HepG2 (cell line): ENCODE measurements around the gene SH2D6. TPM values are rescaled to one million over a fixed set of nuclear protein-coding genes. Genes with fewer than 3 reads are reported as not detected.

ENCODE experiments used
- ELK4 ChIP-seq: sonication (generic); formaldehyde crosslinking; IDR thresholded peaks from 2 replicates; pipeline ENCODE4 v1.9.0; 2021; ENCODE audit warnings: missing genetic modification reagents, borderline replicate concordance
- GFI1 ChIP-seq: sonication (generic); formaldehyde crosslinking; IDR thresholded peaks from 2 replicates; pipeline ENCODE4 v1.5.0; 2020; ENCODE audit warnings: missing genetic modification reagents, mild to moderate bottlenecking, borderline replicate concordance
- HES4 ChIP-seq: sonication (generic); formaldehyde crosslinking; IDR thresholded peaks from 2 replicates; pipeline ENCODE4 v1.9.0; 2021; ENCODE audit warnings: mild to moderate bottlenecking, missing genetic modification reagents, borderline replicate concordance
- JUN ChIP-seq: sonication (generic); formaldehyde crosslinking; IDR thresholded peaks from 2 replicates; pipeline ENCODE4 v1.4.0; 2020; ENCODE audit warnings: mild to moderate bottlenecking, missing genetic modification reagents
- KDM5B ChIP-seq: sonication (generic); formaldehyde crosslinking; IDR thresholded peaks from 2 replicates; pipeline ENCODE4 v1.4.0; 2020; ENCODE audit warnings: missing genetic modification reagents, mild to moderate bottlenecking, borderline replicate concordance
- MXD4 ChIP-seq: IDR thresholded peaks from 2 replicates; pipeline ENCODE4 v1.6.1; 2016; ENCODE audit warnings: mild to moderate bottlenecking, missing biosample characterization, missing genetic modification reagents
- ONECUT2 ChIP-seq: sonication (generic); formaldehyde crosslinking; IDR thresholded peaks from 2 replicates; pipeline ENCODE4 v1.4.0; 2020; ENCODE audit warnings: missing genetic modification reagents
- PRDM15 ChIP-seq: sonication (generic); formaldehyde crosslinking; IDR thresholded peaks from 2 replicates; pipeline ENCODE4 v1.4.0; 2020; ENCODE audit warnings: missing genetic modification reagents
- SETDB1 ChIP-seq: sonication (generic); formaldehyde crosslinking; IDR thresholded peaks from 2 replicates; pipeline ENCODE4 v1.5.1; 2020; ENCODE audit warnings: missing genetic modification reagents, mild to moderate bottlenecking, borderline replicate concordance
- SIX1 ChIP-seq: sonication (generic); formaldehyde crosslinking; IDR thresholded peaks from 2 replicates; pipeline ENCODE4 v1.4.0; 2020; ENCODE audit warnings: missing genetic modification reagents, borderline replicate concordance
- TCF7L2 ChIP-seq: IDR thresholded peaks from 2 replicates; pipeline ENCODE4 v1.6.1; 2011; ENCODE audit warnings: mild to moderate bottlenecking, low read depth, low read length, moderate library complexity
- ZBTB25 ChIP-seq: IDR thresholded peaks from 2 replicates; pipeline ENCODE4 v1.6.1; 2018; ENCODE audit warnings: missing genetic modification reagents
- ZFP36 ChIP-seq: fragments of 150-350 bp; IDR thresholded peaks from 2 replicates; pipeline ENCODE4 v1.6.1; 2018; ENCODE audit warnings: borderline replicate concordance, low read length, low read depth; ENCODE audit not compliant: partially characterized antibody
- ZFP36L2 ChIP-seq: sonication (generic); formaldehyde crosslinking; IDR thresholded peaks from 2 replicates; pipeline ENCODE4 v1.4.0; 2020; ENCODE audit warnings: missing genetic modification reagents
- ZKSCAN1 ChIP-seq: fragments of 150-350 bp; IDR thresholded peaks from 2 replicates; pipeline ENCODE4 v1.6.1; 2014; ENCODE audit warnings: low read length
- ZMYM3 ChIP-seq: sonication (generic); formaldehyde crosslinking; IDR thresholded peaks from 2 replicates; pipeline ENCODE4 v1.5.1; 2020; ENCODE audit warnings: mild to moderate bottlenecking, missing genetic modification reagents
- ZNF333 ChIP-seq: sonication (generic); formaldehyde crosslinking; IDR thresholded peaks from 2 replicates; pipeline ENCODE4 v1.4.0; 2020; ENCODE audit warnings: mild to moderate bottlenecking, missing genetic modification reagents, borderline replicate concordance
- ZNF569 ChIP-seq: sonication (generic); formaldehyde crosslinking; IDR thresholded peaks from 2 replicates; pipeline ENCODE4 v1.5.0; 2020; ENCODE audit warnings: mild to moderate bottlenecking, missing genetic modification reagents, moderate library complexity, borderline replicate concordance
- ZNF720 ChIP-seq: sonication (generic); formaldehyde crosslinking; IDR thresholded peaks from 2 replicates; pipeline ENCODE4 v1.4.0; 2020; ENCODE audit warnings: missing genetic modification reagents
- ZNF724P ChIP-seq: sonication (generic); formaldehyde crosslinking; IDR thresholded peaks from 2 replicates; pipeline ENCODE4 v1.8.0; 2022; ENCODE audit warnings: missing genetic modification reagents, borderline replicate concordance
- ZSCAN20 ChIP-seq: sonication (generic); formaldehyde crosslinking; IDR thresholded peaks from 2 replicates; pipeline ENCODE4 v1.4.0; 2020; ENCODE audit warnings: missing genetic modification reagents, mild to moderate bottlenecking, borderline replicate concordance
- polyA plus RNA-seq, 8 experiments: library from polyadenylated mRNA; depleted of rRNA in 3 of 8; stranded (reverse) in 7 of 8; unstranded in 1 of 8; fragments of >200 nt; fragmentation: Illumina TruSeq in 4 of 8; extraction: Trizol in 4 of 8; gene quantifications; 2 replicates each; pipeline versions ENCODE4 v1.2.1 to v1.2.3, GENCODE V29; 2011 to 2016; ENCODE audit warnings: low read depth in 4 of 8, missing spikeins in 1 of 8, mixed read lengths in 1 of 8; ENCODE audit not compliant: insufficient read depth in 1 of 8
- total RNA-seq, 5 experiments: library from RNA; depleted of rRNA; stranded (reverse); fragments of >200 nt; fragmentation: Illumina TruSeq; extraction: Trizol; gene quantifications; 2 replicates each; pipeline ENCODE4 v1.2.3, GENCODE V29; 2016; ENCODE audit warnings: low read depth in 1 of 5
- TF ChIP-seq, protein P1 (sequence below): sonication (generic); formaldehyde crosslinking; IDR thresholded peaks from 2 replicates; pipeline ENCODE4 v1.4.0; 2020; ENCODE audit warnings: missing genetic modification reagents, mild to moderate bottlenecking, borderline replicate concordance

Gene SH2D6
- total and polyA plus RNA-seq, 2 of the 13 experiments (the other 11 are each of a cell fraction or from before 2014, with no cell fraction given): 0.11 to 0.26 TPM

DNA sequence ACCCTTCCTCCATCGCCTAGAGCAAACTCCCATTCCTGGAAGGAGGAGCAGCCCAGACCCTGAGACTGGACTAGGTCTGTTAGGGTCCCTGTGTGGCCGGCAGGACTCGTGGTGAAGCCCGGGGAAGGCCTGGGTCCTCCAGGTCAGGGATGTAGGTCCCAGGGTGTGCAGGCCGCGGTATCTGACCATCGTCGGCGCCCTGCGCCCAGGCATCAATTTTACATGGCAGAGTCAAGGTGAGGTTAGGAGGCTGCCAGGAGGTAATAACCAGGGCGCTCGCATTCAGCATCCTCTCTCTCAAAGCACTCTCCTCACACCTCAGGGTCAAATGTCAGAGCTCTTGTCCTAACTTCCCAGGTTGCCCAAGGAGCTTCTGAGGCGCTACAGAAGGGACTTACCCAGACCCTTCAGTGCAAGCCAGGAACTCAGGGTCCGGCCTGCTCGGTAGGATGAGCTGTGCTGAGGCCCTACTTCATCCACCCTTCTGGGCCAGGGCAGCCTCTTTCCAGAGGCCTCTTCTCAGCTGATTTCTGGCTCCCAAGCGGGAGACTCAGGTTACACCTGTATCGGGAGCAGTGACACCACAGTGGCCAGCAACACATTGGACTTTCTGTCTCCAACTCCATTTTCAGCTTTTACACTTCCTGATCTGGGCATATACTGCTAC is 628 bp downstream of the SH2D6 start (continued):
- no peak for TF ChIP-seq ZMYM3 (CRISPR knock-in tag)
- TF ChIP-seq HES4 (CRISPR knock-in tag): peak; percentile 69; the same call in 1 of the 2 replicates
- no peak for TF ChIP-seq ZNF333 (CRISPR knock-in tag)
- no peak for TF ChIP-seq TCF7L2
- no peak for TF ChIP-seq ZNF569 (CRISPR knock-in tag)
- TF ChIP-seq PRDM15: no peak
- no peak for TF ChIP-seq ZNF724P (CRISPR knock-in tag)
- TF ChIP-seq MXD4 (CRISPR knock-in tag): no peak
- no peak for TF ChIP-seq ZKSCAN1
- peak; percentile 77 for TF ChIP-seq SIX1 (CRISPR knock-in tag)
- no peak for TF ChIP-seq JUN (CRISPR knock-in tag)
- TF ChIP-seq SETDB1 (CRISPR knock-in tag): no peak
- TF ChIP-seq KDM5B (CRISPR knock-in tag): peak; percentile 61; the same call in 1 of the 2 replicates
- no peak for TF ChIP-seq ZFP36
- peak; percentile 57; the same call in 1 of the 2 replicates for TF ChIP-seq GFI1 (CRISPR knock-in tag)
- TF ChIP-seq ZFP36L2 (CRISPR knock-in tag): no peak
- no peak for TF ChIP-seq ZBTB25 (CRISPR knock-in tag)
- TF ChIP-seq ONECUT2 (CRISPR knock-in tag): peak; percentile 31; the same call in 1 of the 2 replicates
- no peak for TF ChIP-seq ZNF720 (CRISPR knock-in tag)
- no peak for TF ChIP-seq ZSCAN20 (CRISPR knock-in tag)
- no peak for TF ChIP-seq ELK4
- TF ChIP-seq, protein P1, sequence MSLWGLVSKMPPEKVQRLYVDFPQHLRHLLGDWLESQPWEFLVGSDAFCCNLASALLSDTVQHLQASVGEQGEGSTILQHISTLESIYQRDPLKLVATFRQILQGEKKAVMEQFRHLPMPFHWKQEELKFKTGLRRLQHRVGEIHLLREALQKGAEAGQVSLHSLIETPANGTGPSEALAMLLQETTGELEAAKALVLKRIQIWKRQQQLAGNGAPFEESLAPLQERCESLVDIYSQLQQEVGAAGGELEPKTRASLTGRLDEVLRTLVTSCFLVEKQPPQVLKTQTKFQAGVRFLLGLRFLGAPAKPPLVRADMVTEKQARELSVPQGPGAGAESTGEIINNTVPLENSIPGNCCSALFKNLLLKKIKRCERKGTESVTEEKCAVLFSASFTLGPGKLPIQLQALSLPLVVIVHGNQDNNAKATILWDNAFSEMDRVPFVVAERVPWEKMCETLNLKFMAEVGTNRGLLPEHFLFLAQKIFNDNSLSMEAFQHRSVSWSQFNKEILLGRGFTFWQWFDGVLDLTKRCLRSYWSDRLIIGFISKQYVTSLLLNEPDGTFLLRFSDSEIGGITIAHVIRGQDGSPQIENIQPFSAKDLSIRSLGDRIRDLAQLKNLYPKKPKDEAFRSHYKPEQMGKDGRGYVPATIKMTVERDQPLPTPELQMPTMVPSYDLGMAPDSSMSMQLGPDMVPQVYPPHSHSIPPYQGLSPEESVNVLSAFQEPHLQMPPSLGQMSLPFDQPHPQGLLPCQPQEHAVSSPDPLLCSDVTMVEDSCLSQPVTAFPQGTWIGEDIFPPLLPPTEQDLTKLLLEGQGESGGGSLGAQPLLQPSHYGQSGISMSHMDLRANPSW (CRISPR knock-in tag): no peak
